GM21528 (cell line): ENCODE measurements around the gene C12orf75.
"Not testable (repeated sequence)": the region's sequence is repeated elsewhere in the genome, so short reads cannot be mapped to it uniquely, and the experiment has no call there.

Source experiments
- ATAC-seq: cut with Tn5 transposase; IDR thresholded peaks from one replicate; pipeline ENCODE4 v1.9.1; 2021; ENCODE audit warnings: mild to moderate bottlenecking, moderate library complexity; ENCODE audit not compliant: unreplicated experiment, low FRiP score

The C12orf75 gene

DNA sequence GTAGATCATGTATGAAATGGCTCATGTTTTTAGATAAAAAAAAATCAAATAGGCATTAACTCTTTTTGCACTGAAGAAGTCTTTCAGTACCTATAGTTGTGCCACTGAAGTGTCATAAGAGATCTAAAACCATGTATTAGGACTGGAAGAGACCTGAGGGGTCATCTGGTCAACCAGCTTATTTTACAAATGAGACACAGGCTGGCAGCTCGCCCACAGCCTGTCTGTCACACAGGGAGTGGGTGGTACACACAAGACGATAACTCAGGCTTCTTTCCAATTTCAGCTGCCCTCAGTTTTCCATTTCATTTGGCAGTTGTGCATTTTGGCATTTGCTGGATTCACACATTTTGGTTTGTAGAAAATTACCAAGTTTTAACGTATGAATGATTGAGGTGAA lies 34.7 kb downstream of the C12orf75 start:
- ATAC-seq: no peak

DNA sequence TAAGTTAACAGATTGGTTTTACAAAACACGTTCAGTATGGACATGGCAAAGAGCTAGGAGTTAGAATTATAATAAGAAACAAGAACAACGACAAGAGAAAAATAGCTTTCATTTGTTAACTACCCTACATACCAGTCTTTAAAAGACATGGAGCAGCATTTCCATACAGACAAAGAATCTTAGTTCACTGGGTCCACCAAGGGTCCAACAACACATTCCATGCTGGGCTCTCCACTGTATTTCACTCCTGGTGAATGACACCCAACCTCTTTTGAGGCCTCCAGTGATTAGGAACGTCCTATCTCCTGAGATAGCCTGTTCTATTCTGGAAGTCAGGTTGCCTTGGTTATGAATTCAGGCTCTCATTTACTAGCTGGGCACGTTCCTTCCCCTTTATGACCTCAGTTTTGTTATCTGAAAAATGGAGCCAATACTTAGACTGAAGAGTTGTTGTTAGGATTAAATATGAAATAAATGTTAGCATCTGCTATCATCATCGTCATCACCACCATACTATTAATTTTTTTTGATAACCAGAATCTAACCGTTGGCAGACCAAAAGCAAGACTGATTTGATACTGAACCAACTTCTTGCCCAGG lies 37.7 kb downstream of the C12orf75 start:
- no peak for ATAC-seq

GRCh38 chr12:105369014-105369413 lies 38.5 kb downstream of the C12orf75 start:
- no peak for ATAC-seq

- ATAC-seq: no peak
Observed at GRCh38 chr12:105374303-105374702, 43.8 kb downstream of the C12orf75 start.

- ATAC-seq: no peak
Observed at GRCh38 chr12:105377077-105377476, 46.6 kb downstream of the C12orf75 start.

DNA sequence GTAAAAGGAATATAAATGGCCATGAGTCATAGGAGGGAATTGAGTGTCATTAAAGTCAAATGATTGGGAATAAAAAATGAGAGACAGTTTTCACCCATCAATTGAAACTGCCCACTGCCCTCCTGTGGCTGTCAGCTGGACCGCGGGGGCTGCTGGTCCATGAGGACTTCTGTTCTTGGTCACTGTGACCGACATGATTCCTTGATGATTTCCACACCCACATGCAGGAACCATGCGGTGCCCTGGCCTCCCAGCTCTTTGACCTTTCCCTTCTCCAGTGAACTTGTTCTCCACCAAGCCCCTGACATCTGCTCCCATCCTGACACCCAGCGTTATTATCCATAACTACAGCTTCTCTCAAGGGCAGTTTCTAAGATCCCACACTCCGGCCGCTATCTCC lies 48.4 kb downstream of the C12orf75 start:
- ATAC-seq: no peak

GRCh38 chr12:105382771-105383622 lies 52.5 kb downstream of the C12orf75 start:
- no peak for ATAC-seq

DNA sequence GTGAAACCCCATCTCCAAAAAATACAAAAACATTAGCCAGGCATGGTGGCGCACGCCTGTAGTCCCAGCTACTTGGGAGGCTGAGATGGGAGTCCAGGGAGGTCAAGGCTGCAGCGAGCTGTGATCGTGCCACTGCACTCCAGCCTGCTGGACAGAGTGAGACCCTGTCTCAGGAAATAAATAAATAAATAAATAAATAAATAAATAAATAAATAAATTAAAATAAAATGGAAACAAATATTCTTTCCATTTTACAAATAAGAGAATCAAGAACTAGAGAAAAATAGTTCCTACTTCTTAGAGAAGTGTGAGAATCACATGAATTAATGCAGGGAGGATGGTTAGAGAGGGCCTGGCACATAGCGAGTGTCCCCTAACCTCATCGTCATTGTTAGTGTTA lies 53.7 kb downstream of the C12orf75 start:
- ATAC-seq: no peak

DNA sequence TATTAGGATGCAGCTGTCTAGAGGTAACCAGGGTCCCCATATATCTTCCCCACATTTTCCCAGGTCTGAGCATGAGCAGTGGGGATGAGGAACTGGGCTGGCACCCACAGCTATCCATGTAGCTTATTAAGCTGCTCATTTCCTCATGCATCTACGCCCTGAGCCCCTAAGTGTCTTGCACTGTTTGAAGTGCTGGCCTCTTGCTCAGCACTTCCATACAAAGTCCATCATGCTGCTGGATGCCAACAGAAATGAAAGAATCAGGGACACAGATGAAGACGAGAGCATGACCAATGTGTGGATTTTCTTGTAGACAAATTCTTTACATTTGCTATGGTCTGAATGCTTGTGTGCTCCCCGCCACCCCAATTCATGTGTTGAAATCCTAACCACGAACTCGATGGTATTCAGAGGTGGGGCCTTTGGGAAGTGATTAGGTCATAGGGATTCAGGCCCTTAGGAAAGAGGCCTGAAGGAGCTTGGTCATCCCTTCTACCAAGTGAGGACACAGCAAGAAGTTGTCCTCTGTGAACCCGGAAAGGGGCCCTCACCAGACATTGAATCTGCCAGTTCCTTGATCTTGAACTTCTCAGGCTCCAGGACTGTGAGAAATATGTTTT lies 54.5 kb downstream of the C12orf75 start:
- ATAC-seq: no peak

DNA sequence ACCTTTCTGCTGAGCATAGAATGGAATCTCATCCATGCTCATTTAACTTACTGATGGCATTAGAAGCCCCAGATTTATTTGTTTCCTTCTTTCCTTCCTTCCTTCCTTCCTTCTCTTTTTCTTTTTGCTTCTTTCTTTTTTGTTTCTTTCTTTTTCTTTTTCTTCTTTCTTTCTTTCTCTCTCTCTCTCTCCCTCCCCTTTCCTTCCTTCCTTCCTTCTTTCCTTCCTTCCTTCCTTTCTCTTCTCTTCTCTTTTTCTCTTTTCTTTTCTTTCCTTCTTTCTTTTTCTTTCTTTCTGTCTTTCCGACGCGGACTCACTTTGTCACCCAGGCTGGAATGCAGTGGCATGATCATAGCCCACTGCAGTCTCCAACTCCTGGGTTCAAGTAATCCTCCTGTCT lies 55.9 kb downstream of the C12orf75 start:
- no peak for ATAC-seq

- no peak for ATAC-seq
Observed at GRCh38 chr12:105391231-105391630, 60.7 kb downstream of the C12orf75 start.

- no peak for ATAC-seq
Observed at GRCh38 chr12:105393587-105393986, 63.1 kb downstream of the C12orf75 start.

- no peak for ATAC-seq
Observed at GRCh38 chr12:105396024-105396423, 65.5 kb downstream of the C12orf75 start.

DNA sequence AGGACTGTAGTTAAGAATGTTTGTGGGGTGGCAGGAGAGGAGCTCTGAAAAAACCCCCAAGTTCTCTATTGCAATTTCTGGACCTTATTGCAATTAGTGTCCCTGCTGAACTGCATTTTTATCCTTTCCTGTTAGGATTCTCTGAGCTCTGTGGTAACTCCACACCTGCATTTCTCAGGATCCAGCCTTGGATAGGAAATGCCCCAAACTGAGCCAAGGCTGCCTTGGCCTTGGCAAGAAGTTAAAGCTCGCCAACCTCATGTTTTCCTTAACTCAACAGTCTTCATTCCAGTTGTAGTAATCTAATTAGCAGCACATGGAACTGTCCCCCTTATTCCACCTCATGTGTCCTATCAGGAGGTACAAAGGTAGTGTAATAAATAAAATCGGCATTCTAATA lies 66.5 kb downstream of the C12orf75 start:
- ATAC-seq: no peak

DNA sequence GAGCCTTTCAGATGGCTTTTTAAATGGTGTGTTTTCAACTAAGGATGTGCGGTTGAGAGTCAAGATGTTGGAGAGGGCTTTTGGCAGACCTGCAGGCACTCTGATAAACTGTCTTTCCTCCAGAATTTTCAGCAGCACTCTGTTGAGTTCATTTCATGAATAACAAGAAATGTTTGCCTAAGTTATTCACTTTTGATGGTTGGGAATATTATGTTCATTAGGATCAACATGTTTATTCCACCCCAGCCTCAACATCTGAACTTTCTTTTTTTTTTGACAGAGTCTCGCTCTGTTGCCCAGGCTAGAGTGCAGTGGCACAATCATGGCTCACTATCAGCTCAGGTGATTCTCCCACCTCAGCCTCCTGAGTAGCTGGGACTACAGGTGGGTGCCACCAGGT lies 68.4 kb downstream of the C12orf75 start:
- ATAC-seq: no peak

DNA sequence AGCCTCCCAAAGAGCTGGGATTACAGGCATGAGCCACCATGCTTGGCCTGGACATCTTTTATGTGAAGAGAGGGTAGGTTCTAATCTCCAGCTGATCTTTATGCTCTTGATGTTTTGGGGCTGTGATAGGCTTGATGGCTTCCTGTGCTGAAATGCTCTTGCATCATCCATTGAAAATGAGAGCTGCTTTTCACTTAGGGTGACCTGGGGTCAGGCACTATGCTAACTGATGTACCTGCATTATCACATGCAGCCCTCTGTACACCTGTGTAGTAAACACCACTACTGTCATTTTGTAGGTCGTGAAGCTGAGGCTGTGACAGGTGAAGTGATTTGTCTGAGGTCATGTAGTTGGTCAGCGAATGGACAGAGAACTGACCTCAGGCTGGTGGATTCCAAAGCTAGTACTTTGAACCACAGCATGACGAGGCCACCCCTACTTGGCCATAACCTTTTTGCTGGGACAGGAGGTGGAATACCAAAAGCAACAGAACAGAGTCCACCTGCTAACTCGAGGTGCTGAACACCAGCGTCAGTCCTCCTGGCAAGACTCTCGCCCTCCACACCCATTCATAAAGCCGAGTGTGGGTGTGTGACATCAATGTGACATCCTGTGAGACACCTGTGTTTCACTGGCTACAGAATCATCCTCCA lies 69.1 kb downstream of the C12orf75 start:
- no peak for ATAC-seq

GRCh38 chr12:105400227-105400626 lies 69.7 kb downstream of the C12orf75 start:
- no peak for ATAC-seq

- ATAC-seq: no peak
Observed at GRCh38 chr12:105401198-105401597, 70.7 kb downstream of the C12orf75 start.

DNA sequence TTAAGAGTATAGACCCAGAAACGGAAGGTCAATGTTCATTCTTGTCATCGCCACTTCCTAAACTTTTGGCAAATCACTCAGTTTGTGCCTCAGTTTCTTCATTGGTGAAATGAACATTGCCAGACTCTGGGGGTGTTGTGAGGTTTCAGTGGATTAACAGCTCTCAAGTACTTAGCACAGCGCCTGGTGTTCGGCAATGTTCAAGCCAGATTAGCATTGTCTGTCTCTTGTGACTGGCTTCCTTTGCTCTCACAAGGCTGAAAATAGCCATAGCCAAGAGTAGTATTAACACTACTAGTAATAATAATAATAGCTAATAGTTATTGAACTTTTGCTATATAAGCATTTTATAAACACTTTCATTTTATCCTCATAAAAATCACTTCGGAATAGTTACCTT lies 71.9 kb downstream of the C12orf75 start:
- no peak for ATAC-seq

- no peak for ATAC-seq
Observed at GRCh38 chr12:105403095-105403494, 72.6 kb downstream of the C12orf75 start.

DNA sequence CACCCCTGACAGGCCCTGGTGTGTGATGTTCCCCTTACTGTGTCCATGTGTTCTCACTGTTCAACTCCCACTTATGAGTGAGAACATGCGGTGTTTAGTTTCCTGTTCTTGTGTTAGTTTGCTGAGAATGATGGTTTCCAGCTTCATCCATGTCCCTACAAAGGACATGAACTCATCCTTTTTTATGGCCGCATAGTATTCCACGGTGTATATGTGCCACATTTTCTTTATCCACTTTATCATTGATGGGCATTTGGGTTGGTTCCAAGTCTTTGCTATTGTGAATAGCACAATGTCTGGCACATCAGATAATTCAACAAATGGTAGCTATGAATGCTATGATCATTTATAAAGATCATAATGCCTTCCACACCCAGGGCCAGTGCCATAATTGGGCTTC lies 73.6 kb downstream of the C12orf75 start:
- ATAC-seq: not testable (repeated sequence)
